NCI-H510A (cell line): ENCODE data around the gene GOSR2.
"Not testable (repeated sequence)": the region's sequence is repeated elsewhere in the genome, so short reads cannot be mapped to it uniquely, and the experiment has no call there.

ENCODE experiments used
- DNase-seq: peaks from one replicate; lab custom pipeline; 2025; lab: John Stamatoyannopoulos, UW

GOSR2 gene

GRCh38 chr17:46964315-46965265, 41.6 kb downstream of the GOSR2 start:
- no peak for DNase-seq

- no peak for DNase-seq
Measured at GRCh38 chr17:46968224-46968834, 45.4 kb downstream of the GOSR2 start.

DNA sequence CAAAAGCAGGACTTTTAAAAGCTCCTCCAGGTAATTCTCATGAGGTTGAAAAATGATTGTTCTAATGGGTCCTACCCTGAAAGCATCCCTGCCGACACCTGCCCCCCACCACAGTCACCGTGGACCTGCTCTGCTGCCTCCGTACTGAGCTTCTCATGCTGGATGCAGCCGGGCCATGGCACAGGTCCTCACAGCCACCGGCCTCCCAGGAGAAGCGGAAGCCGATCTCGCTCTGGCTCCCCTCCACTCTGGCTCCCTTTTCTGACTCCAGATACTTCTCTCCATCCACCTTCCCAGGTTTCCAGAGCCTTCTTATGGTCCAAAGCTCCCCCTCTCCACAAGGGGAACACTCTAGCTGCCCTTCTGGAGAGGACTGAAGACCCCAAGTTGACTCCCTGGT, 45.9 kb downstream of the GOSR2 start:
- no peak for DNase-seq

GRCh38 chr17:46971647-46972300, 48.8 kb downstream of the GOSR2 start:
- no peak for DNase-seq

DNA sequence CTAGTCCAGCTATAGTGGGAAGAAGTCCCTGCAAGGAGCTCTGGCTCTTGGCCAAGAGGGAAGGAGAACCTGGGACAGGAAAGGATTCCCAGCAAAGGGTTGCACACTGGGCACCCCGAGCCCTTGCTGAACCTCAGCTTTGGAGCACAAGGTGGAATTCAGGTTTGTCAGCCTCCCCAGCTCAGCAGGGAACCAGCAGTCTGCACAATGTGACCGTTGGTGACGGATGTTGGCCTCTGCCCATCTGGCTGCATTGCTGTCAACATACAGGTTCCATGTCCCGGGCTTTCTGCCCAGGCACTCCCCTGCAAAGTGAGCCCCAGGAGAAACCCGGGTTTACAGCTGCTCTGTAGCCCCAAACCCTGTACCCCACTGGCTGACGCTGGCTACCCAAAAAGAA, 49.4 kb downstream of the GOSR2 start:
- DNase-seq, result no peak

DNA sequence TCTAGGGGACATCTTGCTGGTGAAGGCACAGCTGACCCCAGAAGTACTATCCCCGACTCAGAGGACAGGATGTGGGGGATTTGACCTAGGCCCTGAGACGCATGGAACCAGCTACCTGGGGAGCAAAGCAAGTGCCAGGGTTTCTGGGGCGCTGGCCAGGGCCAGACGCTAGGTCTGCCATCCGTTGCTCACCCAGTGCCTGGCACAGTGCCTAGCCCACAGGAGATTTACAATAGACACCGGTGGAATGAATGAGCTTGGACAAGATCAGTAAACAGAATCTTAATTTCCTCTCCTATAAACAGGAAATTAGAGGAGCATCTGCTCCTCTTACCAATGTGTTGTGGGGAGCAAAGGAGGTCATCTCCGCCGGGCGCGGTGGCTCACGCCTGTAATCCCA, 51.1 kb downstream of the GOSR2 start:
- DNase-seq, result no peak

GRCh38 chr17:46975287-46975686, 52.3 kb downstream of the GOSR2 start:
- no peak for DNase-seq

GRCh38 chr17:46976626-46977270, 53.8 kb downstream of the GOSR2 start:
- DNase-seq, result no peak

DNA sequence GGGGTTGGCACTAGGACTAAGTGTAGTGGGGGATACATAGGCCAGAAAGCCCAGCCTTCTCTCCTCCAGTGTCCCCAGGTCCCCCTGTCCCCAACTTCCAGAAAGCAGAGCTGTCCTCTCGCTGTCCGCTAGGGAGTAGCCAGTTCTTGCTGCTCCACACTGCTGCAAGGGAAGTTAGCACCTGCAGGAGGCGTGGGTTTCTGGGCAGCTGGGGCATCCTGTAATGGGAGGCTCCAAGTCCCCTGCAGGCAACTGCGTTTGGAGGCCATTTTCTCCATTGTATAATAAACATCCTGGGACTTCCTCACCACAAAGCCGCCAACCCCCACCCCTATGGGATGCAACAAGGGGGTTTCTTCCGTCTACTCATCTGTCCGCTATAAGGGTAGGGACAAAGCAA, 54.4 kb downstream of the GOSR2 start:
- DNase-seq, result peak; percentile 88

GRCh38 chr17:46977750-46978488, 55.0 kb downstream of the GOSR2 start:
- no peak for DNase-seq

- DNase-seq, result no peak
Measured at GRCh38 chr17:46978489-46979146, 55.7 kb downstream of the GOSR2 start.

- DNase-seq, result peak; percentile 59
Measured at GRCh38 chr17:46979147-46979863, 56.3 kb downstream of the GOSR2 start, which contains the start of gene RPRML. TSS of gene RPRML (minus strand) at chr17:46979253. CDS start at chr17:46979007, 246 bp downstream.

GRCh38 chr17:46982577-46982976, 59.6 kb downstream of the GOSR2 start:
- DNase-seq, result no peak

DNA sequence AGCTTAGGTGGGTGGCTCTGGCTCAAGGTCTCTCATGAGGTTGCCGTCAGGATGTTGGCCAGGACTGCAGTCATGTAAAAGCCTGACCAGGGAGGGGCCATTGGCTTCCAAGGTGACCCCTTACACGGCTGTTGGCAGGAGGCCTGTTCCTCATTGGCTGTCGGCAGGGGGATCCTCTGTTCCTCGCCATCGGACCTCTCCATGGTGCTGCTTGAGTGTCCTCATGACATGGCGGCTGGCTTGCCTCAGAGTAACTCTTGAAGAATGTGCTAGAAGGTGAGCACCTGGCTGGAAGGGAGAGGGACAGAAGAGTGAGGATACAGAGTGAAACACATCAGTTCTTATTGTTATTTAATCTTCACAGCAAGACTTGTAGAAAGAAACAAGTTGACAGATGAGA, 60.8 kb downstream of the GOSR2 start:
- DNase-seq, result no peak

DNA sequence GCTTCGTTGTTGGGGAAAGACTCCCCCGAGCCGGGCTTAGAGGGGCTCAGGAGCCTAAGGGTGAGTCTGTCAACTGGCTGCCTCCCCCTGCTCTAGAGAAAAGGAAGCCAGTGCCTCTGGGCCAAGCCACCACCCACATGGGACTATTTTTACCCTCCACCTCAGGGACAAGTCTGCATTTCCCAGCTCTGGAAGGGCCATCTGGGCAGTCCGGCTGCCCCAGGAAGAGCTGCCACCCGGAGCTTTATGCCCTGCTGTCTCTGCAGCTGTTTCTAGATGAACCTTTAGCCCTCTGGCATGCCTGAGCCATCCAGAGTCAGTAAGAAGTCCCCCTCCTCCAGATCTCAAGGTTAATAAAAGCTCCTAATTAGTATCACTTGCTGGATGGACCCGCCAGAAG, 61.4 kb downstream of the GOSR2 start:
- DNase-seq, result no peak

DNA sequence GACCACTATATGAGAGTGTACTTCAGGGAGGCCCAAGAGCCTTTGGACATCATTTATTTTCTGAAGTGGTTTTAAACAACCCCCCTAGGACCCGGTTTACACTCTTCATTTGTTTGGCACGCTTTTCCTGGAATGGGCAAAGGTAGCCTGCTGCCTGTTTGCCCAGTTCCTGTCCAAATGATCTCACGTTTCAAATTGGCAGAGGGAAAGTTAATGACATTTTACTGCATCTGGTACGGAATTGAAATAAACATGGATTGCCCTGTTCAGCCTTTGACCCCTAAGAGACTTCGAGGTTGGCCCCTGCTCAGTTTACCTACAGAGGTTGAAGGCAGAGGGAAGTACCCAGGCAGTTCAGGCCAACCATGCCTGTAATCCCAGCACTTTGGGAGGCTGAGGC, 61.9 kb downstream of the GOSR2 start:
- DNase-seq, result no peak

- DNase-seq, result no peak
Measured at GRCh38 chr17:46986366-46986765, 63.4 kb downstream of the GOSR2 start.

GRCh38 chr17:46987927-46988326, 65.0 kb downstream of the GOSR2 start:
- DNase-seq, result not testable (repeated sequence)

DNA sequence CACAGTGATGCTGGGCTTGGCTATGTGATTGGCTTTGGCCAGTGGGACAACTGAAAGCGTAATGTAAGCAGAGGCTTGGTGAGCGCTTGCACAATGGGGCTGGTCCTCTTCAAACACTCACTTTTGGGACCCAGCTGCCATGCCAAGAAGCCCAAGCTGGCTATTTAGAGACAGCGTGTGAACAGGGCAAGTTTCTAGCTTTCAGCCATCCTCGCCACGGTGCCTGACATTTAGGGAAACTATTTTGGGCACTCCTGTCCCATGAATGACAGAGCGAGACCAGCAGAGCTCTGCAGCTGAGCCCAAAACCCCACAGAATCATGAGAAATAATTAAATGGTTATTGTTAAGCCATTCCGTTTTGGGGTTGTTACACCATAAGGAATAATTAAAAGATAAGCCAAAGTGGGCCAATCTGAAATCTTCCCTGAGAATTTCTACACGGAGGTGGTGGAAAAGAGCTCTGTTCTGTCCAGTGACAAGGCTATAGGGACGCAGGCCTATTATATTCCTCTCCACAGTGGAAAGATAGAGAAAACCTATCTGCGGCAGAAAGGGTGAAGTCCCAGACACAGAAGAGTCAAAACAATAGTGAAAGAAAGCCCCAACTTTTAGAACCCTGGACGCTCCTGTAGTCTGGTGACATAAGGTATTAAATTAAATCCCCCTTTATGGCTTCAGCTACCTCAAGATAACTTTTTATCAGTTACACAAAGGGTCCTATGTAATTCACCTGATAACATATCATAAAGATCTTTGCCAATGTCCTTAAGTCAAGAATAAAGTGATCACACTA, 66.9 kb downstream of the GOSR2 start:
- no peak for DNase-seq

- no peak for DNase-seq
Measured at GRCh38 chr17:46991617-46992016, 68.7 kb downstream of the GOSR2 start.
